Parathyroid adenoma (tissue), 2 donors: ENCODE results near the gene OPCML.

Source experiments
- H2AFZ ChIP-seq: fragments of 300-600 bp; sonication (generic); one replicate; pipeline ENCODE4 v1.7.0; 2017; ENCODE audit warnings: antibody characterized with exemption, mild to moderate bottlenecking
- H3K27ac ChIP-seq: fragments of 300-600 bp; sonication (generic); one replicate; pipeline ENCODE4 v1.7.0; 2017
- H3K27me3 ChIP-seq: fragments of 300-600 bp; sonication (generic); one replicate; pipeline ENCODE4 v1.7.0; 2017; ENCODE audit warnings: low read length; ENCODE audit not compliant: control insufficient read depth, insufficient read depth
- H3K36me3 ChIP-seq: fragments of 300-600 bp; sonication (generic); one replicate; pipeline ENCODE4 v1.7.0; 2017; ENCODE audit warnings: low read length; ENCODE audit not compliant: control insufficient read depth, insufficient read depth
- H3K4me1 ChIP-seq: fragments of 300-600 bp; sonication (generic); one replicate; pipeline ENCODE4 v1.7.0; 2017; ENCODE audit warnings: control low read depth
- H3K4me2 ChIP-seq: fragments of 300-600 bp; sonication (generic); one replicate; pipeline ENCODE4 v1.7.0; 2017; ENCODE audit warnings: low read length
- H3K4me3 ChIP-seq: fragments of 300-600 bp; sonication (generic); one replicate; pipeline ENCODE4 v1.7.0; 2017; ENCODE audit warnings: low read depth, low read length
- H3K79me2 ChIP-seq: fragments of 300-600 bp; sonication (generic); one replicate; pipeline ENCODE4 v1.7.0; 2017; ENCODE audit warnings: control low read depth
- H3K9ac ChIP-seq: fragments of 300-600 bp; sonication (generic); one replicate; pipeline ENCODE4 v1.7.0; 2017; ENCODE audit warnings: mild to moderate bottlenecking
- H3K9me3 ChIP-seq: fragments of 300-600 bp; sonication (generic); one replicate; pipeline ENCODE4 v1.7.0; 2017; ENCODE audit warnings: low read length; ENCODE audit not compliant: control insufficient read depth
- CTCF ChIP-seq: fragments of 300-600 bp; sonication (generic); IDR thresholded peaks from one replicate; pipeline ENCODE4 v1.7.0; 2017; ENCODE audit warnings: antibody characterized with exemption, mild to moderate bottlenecking
- donor health status: primary hyperparathyroidism.

The OPCML gene

DNA sequence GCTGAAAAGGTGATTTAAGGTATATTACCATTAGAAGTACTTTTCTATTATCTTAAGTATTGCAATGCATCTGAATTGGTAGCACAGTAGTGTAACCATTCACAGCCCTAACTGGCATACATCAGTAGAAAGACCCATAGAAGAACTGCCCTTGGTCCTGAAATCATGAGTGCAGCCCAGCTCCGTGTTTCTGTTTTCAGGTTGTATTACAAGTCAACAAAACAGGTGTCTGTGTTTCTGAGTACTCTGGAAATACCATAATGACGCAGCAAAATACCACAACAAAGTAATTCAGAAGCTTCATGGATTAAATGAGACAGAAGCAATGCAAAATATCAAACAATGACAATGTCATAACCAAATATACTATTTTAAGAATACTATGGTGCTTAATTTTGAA lies 226.3 kb downstream of the OPCML start:
- H3K4me2 ChIP-seq: no peak overlapping the region
- TF ChIP-seq CTCF: no peak
- H3K36me3 ChIP-seq: no peaks in the 10 kb centered on the region
- no peak overlapping the region for H2AFZ ChIP-seq
- no peaks in the 10 kb centered on the region for H3K4me1 ChIP-seq
- no peaks in the 10 kb centered on the region for H3K9me3 ChIP-seq
- no peaks in the 10 kb centered on the region for H3K79me2 ChIP-seq
- H3K27ac ChIP-seq: no peak overlapping the region
- H3K9ac ChIP-seq: no peak overlapping the region
- no peak overlapping the region for H3K4me3 ChIP-seq
- no peaks in the 10 kb centered on the region for H3K27me3 ChIP-seq

DNA sequence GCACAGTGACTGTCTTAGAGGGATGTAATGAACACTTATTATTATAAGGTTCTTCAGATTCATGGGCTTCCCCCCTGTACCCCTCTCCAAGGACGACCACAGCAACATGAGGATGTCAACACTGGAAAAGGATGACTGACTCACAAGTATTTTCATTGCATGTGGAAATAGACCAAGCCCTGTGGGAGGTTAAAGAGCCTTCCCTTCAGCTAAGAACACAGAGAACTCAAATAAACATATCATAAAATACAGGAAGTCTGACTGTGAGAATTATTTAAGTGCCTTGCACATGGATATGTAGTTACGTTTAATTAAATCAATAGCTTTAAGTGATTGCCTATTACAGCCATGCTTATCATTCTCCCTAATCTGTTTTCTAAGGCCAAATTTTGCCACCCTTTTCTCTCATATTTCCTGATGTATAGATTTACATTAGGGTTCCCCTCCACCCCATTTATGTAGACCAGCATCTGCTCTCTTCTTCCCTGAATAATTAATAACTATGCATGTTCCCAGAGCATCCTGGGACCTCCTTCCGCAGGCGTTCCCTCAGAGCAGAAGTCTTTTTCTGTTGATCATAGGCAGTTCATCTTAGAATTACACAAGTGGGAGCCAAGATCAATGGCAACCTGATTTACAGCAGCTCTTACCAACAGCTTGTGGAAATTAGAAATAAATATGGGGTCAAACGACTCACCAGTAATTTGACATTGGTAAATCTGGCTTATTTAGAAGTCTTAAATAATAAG lies 226.9 kb downstream of the OPCML start:
- Histone ChIP-seq H3K4me3 (no peak overlapping the region), H3K4me1 (no peaks in the 10 kb centered on the region), H3K79me2 (no peaks in the 10 kb centered on the region), H3K9ac (no peak overlapping the region), H3K27ac (no peak overlapping the region), H3K9me3 (no peaks in the 10 kb centered on the region), H3K4me2 (no peak overlapping the region), H3K27me3 (no peaks in the 10 kb centered on the region), H3K36me3 (no peaks in the 10 kb centered on the region), H2AFZ (no peak overlapping the region)
- TF ChIP-seq CTCF: no peak

GRCh38 chr11:133303262-133303661 lies 229.0 kb downstream of the OPCML start:
- Histone ChIP-seq H3K4me3 (no peak overlapping the region), H3K9ac (no peak overlapping the region), H3K27ac (no peak overlapping the region), H2AFZ (no peak overlapping the region), H3K79me2 (no peaks in the 10 kb centered on the region), H3K36me3 (no peaks in the 10 kb centered on the region), H3K27me3 (no peaks in the 10 kb centered on the region), H3K9me3 (no peaks in the 10 kb centered on the region), H3K4me1 (no peaks in the 10 kb centered on the region), H3K4me2 (no peak overlapping the region)
- TF ChIP-seq CTCF: no peak

- TF ChIP-seq CTCF: no peak
- no peaks in the 10 kb centered on the region for H3K4me1 ChIP-seq
Measured at GRCh38 chr11:133302056-133302455, 230.2 kb downstream of the OPCML start.

GRCh38 chr11:133300666-133301065 lies 231.6 kb downstream of the OPCML start:
- Histone ChIP-seq H3K4me2 (no peak overlapping the region), H3K36me3 (no peaks in the 10 kb centered on the region), H3K27me3 (no peaks in the 10 kb centered on the region), H3K27ac (no peak overlapping the region), H2AFZ (no peak overlapping the region), H3K4me1 (no peaks in the 10 kb centered on the region), H3K4me3 (no peak overlapping the region), H3K9ac (no peak overlapping the region), H3K79me2 (no peaks in the 10 kb centered on the region), H3K9me3 (no peaks in the 10 kb centered on the region)
- no peak for TF ChIP-seq CTCF

More at GRCh38 chr11:133302056-133302455, 230.2 kb downstream of the OPCML start:
- Histone ChIP-seq H3K36me3 (no peaks in the 10 kb centered on the region), H3K79me2 (no peaks in the 10 kb centered on the region), H3K9me3 (no peaks in the 10 kb centered on the region), H3K27ac (no peak overlapping the region), H3K4me3 (no peak overlapping the region), H2AFZ (no peak overlapping the region), H3K9ac (no peak overlapping the region), H3K27me3 (no peaks in the 10 kb centered on the region), H3K4me2 (no peak overlapping the region)
